CD14-positive monocyte (primary cell): ENCODE measurements around the gene WDR64. TPM values are rescaled to one million over a fixed set of nuclear protein-coding genes. Genes with fewer than 3 reads are reported as not detected.

ENCODE experiments used
- DNase-seq, 3 donors: peaks; one replicate each; pipeline ENCODE4 v3.0.0-alpha.2; 2011 to 2022
- H2AFZ ChIP-seq: 2 replicates; pipeline ENCODE4 v1.6.0; 2012; ENCODE audit warnings: mild to moderate bottlenecking, low read depth, low read length, inconsistent platforms; ENCODE audit not compliant: insufficient read depth, poor library complexity, severe bottlenecking
- H3K27ac ChIP-seq, 2 donors: 1 replicate in 1 of 2; 2 replicates in 1 of 2; pipeline ENCODE4 v1.5.1; 2012 to 2013; ENCODE audit warnings: low read length in 2 of 2, control low read depth in 1 of 2, inconsistent platforms in 1 of 2, low read depth in 1 of 2, mild to moderate bottlenecking in 1 of 2
- H3K27me3 ChIP-seq, 2 donors: one replicate each; pipeline versions ENCODE4 v1.6.0 to v1.6.1; 2011 to 2013; ENCODE audit warnings: low read length in 2 of 2; ENCODE audit not compliant: control insufficient read depth in 2 of 2, insufficient read depth in 2 of 2
- H3K36me3 ChIP-seq, 2 donors: replicated peaks in 1 of 2; 1 replicate in 1 of 2; 2 replicates in 1 of 2; pipeline versions ENCODE4 v1.5.1 to v1.6.1; 2012 to 2013; ENCODE audit warnings: low read length in 2 of 2, control low read depth in 1 of 2, inconsistent platforms in 1 of 2, mild to moderate bottlenecking in 1 of 2; ENCODE audit not compliant: insufficient read depth in 2 of 2, control insufficient read depth in 1 of 2
- H3K4me1 ChIP-seq, 2 donors: 1 replicate in 1 of 2; 2 replicates in 1 of 2; pipeline versions ENCODE4 v1.5.1 to v1.6.1; 2012 to 2013; ENCODE audit warnings: low read length in 2 of 2, control low read depth in 1 of 2, inconsistent platforms in 1 of 2, mild to moderate bottlenecking in 1 of 2, moderate library complexity in 1 of 2; ENCODE audit not compliant: insufficient read depth in 2 of 2, control insufficient read depth in 1 of 2
- H3K4me2 ChIP-seq: replicated peaks from 2 replicates; pipeline ENCODE3; 2012; ENCODE audit warnings: low read length, moderate library complexity, mild to moderate bottlenecking; ENCODE audit not compliant: poor library complexity, severe bottlenecking; ENCODE audit errors: extremely low read depth
- H3K4me3 ChIP-seq, 3 experiments: fragments of 200-600 bp in 1 of 3; sonication (generic) in 1 of 3; replicated peaks in 1 of 3; 1 replicate in 2 of 3; 2 replicates in 1 of 3; pipeline ENCODE4 v1.5.1; 2011 to 2013; ENCODE audit warnings: low read length in 3 of 3, mild to moderate bottlenecking in 3 of 3, control low read depth in 2 of 3, low read depth in 2 of 3, inconsistent platforms in 1 of 3, moderate library complexity in 1 of 3
- H3K79me2 ChIP-seq: 2 replicates; pipeline ENCODE4 v1.6.0; 2012; ENCODE audit warnings: mild to moderate bottlenecking, control low read depth, inconsistent platforms, low read length, moderate library complexity; ENCODE audit not compliant: insufficient read depth
- H3K9ac ChIP-seq: 2 replicates; pipeline ENCODE4 v1.6.0; 2017; ENCODE audit warnings: low read length, mild to moderate bottlenecking; ENCODE audit not compliant: insufficient read depth, poor library complexity, severe bottlenecking
- H3K9me3 ChIP-seq, 2 donors: replicated peaks in 1 of 2; 1 replicate in 1 of 2; 2 replicates in 1 of 2; pipeline versions ENCODE4 v1.5.1 to v1.6.1; 2012 to 2013; ENCODE audit warnings: low read length in 2 of 2, control low read depth in 1 of 2; ENCODE audit not compliant: control insufficient read depth in 1 of 2, insufficient read depth in 1 of 2
- H4K20me1 ChIP-seq: 2 replicates; pipeline ENCODE4 v1.6.0; 2012; ENCODE audit warnings: mild to moderate bottlenecking, low read length, control low read depth, moderate library complexity; ENCODE audit not compliant: insufficient read depth
- H3K27ac Mint-ChIP-seq, 7 donors: one replicate each; pipeline ENCODE4 v1.8.0; 2020; ENCODE audit warnings: mild to moderate bottlenecking in 7 of 7, mixed read lengths in 7 of 7, moderate library complexity in 6 of 7, inconsistent platforms in 2 of 7
- H3K27me3 Mint-ChIP-seq, 3 donors: one replicate each; pipeline ENCODE4 v1.8.0; 2021 to 2022; ENCODE audit warnings: low read depth in 3 of 3, mild to moderate bottlenecking in 3 of 3, mixed read lengths in 3 of 3, moderate library complexity in 3 of 3, inconsistent platforms in 1 of 3
- H3K36me3 Mint-ChIP-seq, 2 donors: one replicate each; pipeline ENCODE4 v1.8.0; 2020; ENCODE audit warnings: mixed read lengths in 2 of 2, inconsistent platforms in 1 of 2, mild to moderate bottlenecking in 1 of 2
- H3K4me1 Mint-ChIP-seq: one replicate; pipeline ENCODE4 v1.8.0; 2020; ENCODE audit warnings: mild to moderate bottlenecking, mixed read lengths
- H3K4me3 Mint-ChIP-seq, 2 donors: one replicate each; pipeline ENCODE4 v1.8.0; 2020; ENCODE audit warnings: mild to moderate bottlenecking in 2 of 2, mixed read lengths in 2 of 2, moderate library complexity in 1 of 2
- H3K9me3 Mint-ChIP-seq, 7 donors: one replicate each; pipeline ENCODE4 v1.8.0; 2020 to 2022; ENCODE audit warnings: mixed read lengths in 7 of 7, mild to moderate bottlenecking in 6 of 7, moderate library complexity in 6 of 7, inconsistent platforms in 2 of 7
- CTCF ChIP-seq: fragments of 200-600 bp; IDR thresholded peaks from one replicate; pipeline ENCODE4 v1.8.0; 2022; ENCODE audit warnings: antibody characterized with exemption, mild to moderate bottlenecking
- WGBS: methylation state at CpG from one replicate; pipeline ENCODE4 v1.1.5; 2013; ENCODE audit warnings: missing lambda C conversion rate; ENCODE audit not compliant: insufficient coverage; 5-methylcytosine and 5-hydroxymethylcytosine counted together
- intact Hi-C, 2 donors: fragments of 100-400 bp; cut with micrococcal nuclease; formaldehyde crosslinking; loops; one replicate each; pipeline versions ENCODE4 v1.15.0 to v1.15.1; 2023
- polyA plus RNA-seq, 3 donors: library from polyadenylated mRNA; depleted of rRNA in 1 of 3; unstranded in 2 of 3; stranded (reverse) in 1 of 3; fragments of 300-500 nt in 2 of 3; fragments of >200 nt in 1 of 3; fragmentation: Illumina TruSeq in 2 of 3; gene quantifications; 1 replicate in 2 of 3; 2 replicates in 1 of 3; pipeline ENCODE4 v1.2.3, GENCODE V29; 2012 to 2021

WDR64 gene
- polyA plus RNA-seq, 3 donors = not detected

DNA sequence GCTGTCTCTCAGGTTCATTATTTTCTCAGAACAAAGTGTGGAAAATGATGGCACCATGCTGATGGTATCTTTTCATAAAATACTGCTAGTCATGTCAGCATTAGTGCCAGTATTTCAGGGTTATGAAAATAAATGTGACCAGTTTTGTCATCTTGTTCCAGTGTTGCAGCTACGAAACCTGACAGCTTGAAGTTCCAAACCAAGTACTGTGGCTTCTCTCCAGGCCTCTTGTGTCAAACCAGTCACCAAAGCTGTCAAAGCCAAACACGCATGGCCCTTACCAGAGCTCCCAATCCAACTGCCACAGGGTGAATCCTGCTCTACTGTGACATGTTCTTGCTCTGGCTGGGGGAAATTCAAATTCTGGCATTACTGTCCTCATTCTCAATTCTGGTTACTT lies 175.2 kb downstream of the WDR64 start:
- peaks cover 3 to 14% of the 10 kb centered on the region in 2 donors for H3K4me1 ChIP-seq
- no peak overlapping the region for H3K4me3 ChIP-seq
- no peak for TF ChIP-seq CTCF
- no peak overlapping the region for H3K27ac ChIP-seq
- Mint-ChIP-seq H3K27me3 (peaks cover 0 to 2% (median 0%) of the 10 kb centered on the region in 3 donors), H3K36me3 (no peaks in the 10 kb centered on the region), H3K4me1 (peaks cover 16% of the 10 kb centered on the region), H3K27ac (no peak overlapping the region), H3K9me3 (peaks cover 0 to 2% (median 0%) of the 10 kb centered on the region in 7 donors), H3K4me3 (no peak overlapping the region)
- H3K79me2 ChIP-seq = no peaks in the 10 kb centered on the region
- 94% methylated on average over 2 of the region's 2 CpGs for WGBS
- H4K20me1 ChIP-seq = no peaks in the 10 kb centered on the region
- no peaks in the 10 kb centered on the region for H3K36me3 ChIP-seq
- H3K4me2 ChIP-seq = no peak overlapping the region
- intact Hi-C loops = no loop called here
- no peak overlapping the region for H2AFZ ChIP-seq
- no peaks in the 10 kb centered on the region for H3K27me3 ChIP-seq
- H3K9ac ChIP-seq = no peak overlapping the region
- no peak for DNase-seq
- no peaks in the 10 kb centered on the region for H3K9me3 ChIP-seq

DNA sequence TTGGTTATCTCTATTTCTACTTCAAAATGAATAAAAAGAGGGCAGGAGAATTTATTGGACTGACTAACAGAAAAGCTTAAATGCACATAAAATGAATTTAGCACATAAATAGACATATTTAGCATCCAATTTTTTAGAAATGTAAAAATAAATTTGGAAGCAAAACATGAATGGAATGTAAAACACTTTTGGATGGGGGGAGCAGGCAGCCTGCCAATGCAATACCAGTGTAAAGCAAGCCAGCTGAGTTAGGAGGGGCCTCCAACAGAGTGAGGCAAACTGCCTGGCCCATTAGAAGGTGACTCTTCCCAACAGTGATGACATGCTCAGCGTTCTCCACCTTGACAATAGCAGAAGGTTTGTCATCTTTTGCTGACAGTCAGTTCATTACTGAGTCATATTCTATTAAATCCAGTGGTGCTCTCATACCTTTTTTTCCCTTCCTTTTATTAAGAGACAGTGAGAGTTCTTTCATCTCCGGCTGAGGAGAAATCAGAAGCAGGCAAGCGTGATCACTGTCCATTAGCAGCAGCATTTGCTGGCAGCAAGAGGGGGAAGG lies 176.5 kb downstream of the WDR64 start:
- Histone ChIP-seq H3K4me3 (no peak overlapping the region), H3K4me1 (peaks cover 3 to 14% of the 10 kb centered on the region in 2 donors), H4K20me1 (no peaks in the 10 kb centered on the region), H2AFZ (no peak overlapping the region), H3K79me2 (no peaks in the 10 kb centered on the region), H3K9me3 (no peaks in the 10 kb centered on the region), H3K27me3 (no peaks in the 10 kb centered on the region), H3K36me3 (no peaks in the 10 kb centered on the region), H3K27ac (no peak overlapping the region), H3K4me2 (no peak overlapping the region), H3K9ac (no peak overlapping the region)
- no peaks in the 10 kb centered on the region for H3K36me3 Mint-ChIP-seq
- intact Hi-C loops = no loop called here
- no peak for DNase-seq
- H3K9me3 Mint-ChIP-seq = peaks cover 0 to 2% (median 0%) of the 10 kb centered on the region in 7 donors
- H3K27me3 Mint-ChIP-seq = peaks cover 0 to 2% (median 0%) of the 10 kb centered on the region in 3 donors
- peaks cover 16% of the 10 kb centered on the region for H3K4me1 Mint-ChIP-seq
- whole genome bisulfite sequencing = 90% methylated on average over 2 of the region's 3 CpGs
- no peak for TF ChIP-seq CTCF
- no peak overlapping the region for H3K4me3 Mint-ChIP-seq
- no peak overlapping the region for H3K27ac Mint-ChIP-seq
